ENCODE results near the gene BCAS1. TPM values are rescaled to one million over a fixed set of nuclear protein-coding genes. Genes with fewer than 3 reads are reported as not detected.

The BCAS1 gene
- polyA plus RNA-seq, 1 of the 3 experiments (the other 2 are of a cell fraction), result not detected

- Histone ChIP-seq H3K9me3 (no peaks in the 10 kb centered on the region), H2AFZ (ENCODE audit: low read depth) (no peak overlapping the region), H3K27me3 (ENCODE audit: insufficient read depth) (no peaks in the 10 kb centered on the region), H3K27ac (ENCODE audit: low read depth in 2 of 2, low read length in 1 of 2) (no peak overlapping the region), H3K4me2 (no peak overlapping the region), H3K36me3 (replicated peaks in 1 of 2; ENCODE audit: control insufficient read depth in 1 of 2, insufficient read depth in 2 of 2, low read length in 1 of 2) (no peaks in the 10 kb centered on the region), H3F3A (replicated peaks; ENCODE audit: insufficient read depth) (peaks cover 9% of the 10 kb centered on the region), H3K9ac (no peak overlapping the region), H3K4me3 (ENCODE audit: low read depth in 2 of 2, low read length in 1 of 2) (no peak overlapping the region), H4K20me1 (ENCODE audit: insufficient read depth) (no peaks in the 10 kb centered on the region), H3K4me1 (ENCODE audit: control insufficient read depth in 1 of 2, insufficient read depth in 2 of 2, low read depth in 1 of 2, low read length in 1 of 2) (0 out of 4 replicates have a peak, but pooled peaks cover 0 to 6% of the 10 kb centered on the region in 2 experiments), H3K79me2 (ENCODE audit: insufficient read depth) (no peaks in the 10 kb centered on the region), H3K9me2 (no peaks in the 10 kb centered on the region)
- DNase-seq, result no peak
- WGBS (ENCODE audit: low lambda C conversion rate), result 79% methylated on average over 9 of the region's 9 CpGs
- CTCF ChIA-PET, result interaction anchor here (1.5 kb wide), 1 partner anchor 15 kb away, joined by 5 read pairs; no protein-coding TSS in a partner anchor
- no peak for TF ChIP-seq CTCF (IDR thresholded peaks at IDR 0.05)
- no peak for TF ChIP-seq MAX (IDR thresholded peaks at IDR 0.05; ENCODE audit: low read depth)
- no peak for TF ChIP-seq POLR2AphosphoS5 (IDR thresholded peaks at IDR 0.05; ENCODE audit: low read depth, low read length)
- TF ChIP-seq SMC3 (IDR thresholded peaks at IDR 0.05; ENCODE audit: low read depth, low read length), result no peak
- no peak for TF ChIP-seq TAF1 (IDR thresholded peaks at IDR 0.05; ENCODE audit: borderline replicate concordance, low read depth, low read length)
- TF ChIP-seq EP300 (IDR thresholded peaks at IDR 0.05; ENCODE audit: borderline replicate concordance in 1 of 2, low read depth in 1 of 2, low read length in 1 of 2), result no peak
- no peak for TF ChIP-seq FOXJ3 (CRISPR knock-in tag; IDR thresholded peaks at IDR 0.05)
- TF ChIP-seq NFIC (IDR thresholded peaks at IDR 0.05; ENCODE audit: borderline replicate concordance), result no peak
- no peak for TF ChIP-seq IRF3 (IDR thresholded peaks at IDR 0.05; ENCODE audit: low read depth, low read length)
- TF ChIP-seq USF1 (IDR thresholded peaks at IDR 0.05; ENCODE audit: borderline replicate concordance, low read depth), result no peak
- TF ChIP-seq MXI1 (IDR thresholded peaks at IDR 0.05; ENCODE audit: low read depth, low read length), result no peak
- POLR2A ChIA-PET, result no interaction called here
Measured at GRCh38 chr20:54118220-54119001, 48.0 kb upstream of the BCAS1 start.

All from SK-N-SH (cell line).